T-cell (primary cell): Measurements from ENCODE around the gene ARRDC3. TPM values are rescaled to one million over a fixed set of nuclear protein-coding genes. Genes with fewer than 3 reads are reported as not detected.

ENCODE experiments used
- ATAC-seq, 4 experiments: fragments of 200-7000 bp in 3 of 4; fragments of 150-1000 bp in 1 of 4; cut with Tn5 transposase; replicated peaks in 1 of 4; 1 replicate in 3 of 4; 2 replicates in 1 of 4; pipeline ENCODE4 v1.10.0; 2021; ENCODE audit warnings: moderate library complexity in 3 of 4, mild to moderate bottlenecking in 2 of 4, moderate number of reproducible peaks in 1 of 4
- CTCF ChIA-PET, 2 donors: fragments of 300-600 bp; sonication (Branson Sonifier 250); formaldehyde crosslinking; loops; one replicate each; lab custom pipeline; 2022; ENCODE audit warnings: antibody characterized with exemption in 2 of 2; lab: Charles Lee
- POLR2A ChIA-PET, 2 donors: fragments of 300-600 bp; sonication (Branson Sonifier 250); formaldehyde crosslinking; loops; one replicate each; lab custom pipeline; 2022; ENCODE audit warnings: antibody characterized with exemption in 2 of 2; lab: Charles Lee
- DNase-seq, 35 experiments: peaks; one replicate each; pipeline versions ENCODE4 v3.0.0 to v3.0.0-alpha.2; 2013 to 2023
- H3K27ac ChIP-seq: one replicate; pipeline ENCODE4 v1.5.1; 2013; ENCODE audit warnings: low read length
- H3K27me3 ChIP-seq, 2 experiments: replicated peaks in 1 of 2; 1 replicate in 1 of 2; 2 replicates in 1 of 2; pipeline versions ENCODE4 v1.6.1 to v1.7.0; 2013; ENCODE audit warnings: low read length in 1 of 2, mixed read lengths in 1 of 2; ENCODE audit not compliant: control insufficient read depth in 2 of 2, insufficient read depth in 2 of 2; ENCODE audit errors: extremely low read depth in 1 of 2
- H3K36me3 ChIP-seq, 2 donors: 1 replicate in 1 of 2; 2 replicates in 1 of 2; pipeline versions ENCODE4 v1.6.1 to v1.7.0; 2013; ENCODE audit warnings: low read length in 1 of 2; ENCODE audit not compliant: control insufficient read depth in 2 of 2, insufficient read depth in 1 of 2; ENCODE audit errors: extremely low read depth in 1 of 2
- H3K4me1 ChIP-seq, 2 experiments: 1 replicate in 1 of 2; 2 replicates in 1 of 2; pipeline versions ENCODE4 v1.6.1 to v1.7.0; 2013; ENCODE audit warnings: low read length in 2 of 2, mixed read lengths in 1 of 2; ENCODE audit not compliant: insufficient read depth in 2 of 2, control insufficient read depth in 1 of 2; ENCODE audit errors: extremely low read depth in 1 of 2
- H3K4me3 ChIP-seq, 2 donors: 1 replicate in 1 of 2; 2 replicates in 1 of 2; pipeline versions ENCODE4 v1.5.1 to v1.7.0; 2013; ENCODE audit warnings: mild to moderate bottlenecking in 2 of 2, low read length in 1 of 2, moderate library complexity in 1 of 2; ENCODE audit not compliant: control insufficient read depth in 1 of 2; ENCODE audit errors: extremely low read depth in 1 of 2
- H3K9me3 ChIP-seq: 2 replicates; pipeline ENCODE4 v1.7.0; 2013
- H3K27ac Mint-ChIP-seq, 2 donors: one replicate each; pipeline ENCODE4 v1.8.0; 2020 to 2021; ENCODE audit warnings: mild to moderate bottlenecking in 2 of 2, mixed read lengths in 2 of 2
- H3K27me3 Mint-ChIP-seq, 2 donors: one replicate each; pipeline ENCODE4 v1.8.0; 2021 to 2022; ENCODE audit warnings: mixed read lengths in 2 of 2
- H3K36me3 Mint-ChIP-seq: one replicate; pipeline ENCODE4 v1.8.0; 2021; ENCODE audit warnings: mixed read lengths
- H3K4me1 Mint-ChIP-seq, 3 donors: one replicate each; pipeline ENCODE4 v1.8.0; 2020 to 2022; ENCODE audit warnings: mixed read lengths in 3 of 3, mild to moderate bottlenecking in 1 of 3
- H3K4me3 Mint-ChIP-seq, 3 donors: one replicate each; pipeline ENCODE4 v1.8.0; 2020 to 2022; ENCODE audit warnings: mild to moderate bottlenecking in 3 of 3, mixed read lengths in 3 of 3, moderate library complexity in 3 of 3
- H3K9me3 Mint-ChIP-seq, 3 donors: one replicate each; pipeline ENCODE4 v1.8.0; 2020 to 2022; ENCODE audit warnings: mixed read lengths in 3 of 3
- WGBS: methylation state at CpG from one replicate; pipeline ENCODE4 v1.1.5; 2013; ENCODE audit warnings: missing lambda C conversion rate; ENCODE audit not compliant: insufficient coverage; 5-methylcytosine and 5-hydroxymethylcytosine counted together
- total RNA-seq, 35 experiments: library from RNA in 6 of 35; stranded (reverse) in 6 of 35; fragments of 120-200 nt in 1 of 35; gene quantifications; one replicate each; pipeline versions ENCODE4 v1.2.1 to v1.2.4 and lab custom pipeline; 2013 to 2026

The ARRDC3 gene
- total RNA-seq, 5 donors from 2014 or later (not counting 1 experiment from before 2014, with no cell fraction given) = 107 to 219 (median 127) TPM

- 0% methylated on average over 1 of the region's 12 CpGs for WGBS
- Histone ChIP-seq H3K9me3 (no peaks in the 10 kb centered on the region), H3K4me3 (peak overlapping the region; percentile 60 to 89), H3K27ac (peak overlapping the region; percentile 95), H3K36me3 (peaks cover 0 to 20% of the 10 kb centered on the region in 2 donors), H3K27me3 (no peaks in the 10 kb centered on the region), H3K4me1 (peaks cover 12 to 17% of the 10 kb centered on the region in 2 experiments)
- DNase-seq = peak in 1 of 35 experiments; percentile 19
- no peaks in the 10 kb centered on the region for H3K27me3 Mint-ChIP-seq
- H3K4me1 Mint-ChIP-seq = peaks cover 30 to 46% (median 45%) of the 10 kb centered on the region in 3 donors
- CTCF ChIA-PET = interaction anchor here in 1 of 2 donors (0.8 to 1.7 kb wide), 3 partner anchors 13 to 153 kb away, joined by 3 to 5 read pairs (median 3); no protein-coding TSS in a partner anchor
- H3K36me3 Mint-ChIP-seq = peaks cover 38% of the 10 kb centered on the region
- peak overlapping the region; percentile 99 to 100 for H3K27ac Mint-ChIP-seq
- POLR2A ChIA-PET = interaction anchor here (0.6 to 2.1 kb wide), 7 partner anchors 9 to 68 kb away, joined by 3 to 7 read pairs (median 4); no protein-coding TSS in a partner anchor
- peak overlapping the region; percentile 91 to 96 (median 92) for H3K4me3 Mint-ChIP-seq
- H3K9me3 Mint-ChIP-seq = no peaks in the 10 kb centered on the region
- no peak for ATAC-seq
These were observed 3.7 kb downstream of the ARRDC3 start for GRCh38 chr5:91379246-91379913.

GRCh38 chr5:91378752-91379211 is 4.3 kb downstream of the ARRDC3 start:
- no CpG with 5 or more reads among the region's 5 CpGs for WGBS
- CTCF ChIA-PET = interaction anchor here (0.6 to 1.7 kb wide), 5 partner anchors 12 to 153 kb away, joined by 3 to 6 read pairs (median 3); no protein-coding TSS in a partner anchor
- Histone ChIP-seq H3K9me3 (no peaks in the 10 kb centered on the region), H3K27me3 (no peaks in the 10 kb centered on the region), H3K4me1 (peaks cover 6 to 11% of the 10 kb centered on the region in 2 experiments), H3K27ac (peak overlapping the region; percentile 95), H3K4me3 (no peak overlapping the region), H3K36me3 (peaks cover 0 to 24% of the 10 kb centered on the region in 2 donors)
- no peaks in the 10 kb centered on the region for H3K9me3 Mint-ChIP-seq
- H3K4me1 Mint-ChIP-seq = peaks cover 29 to 45% (median 42%) of the 10 kb centered on the region in 3 donors
- no peak for ATAC-seq
- POLR2A ChIA-PET = interaction anchor here (0.6 to 1.6 kb wide), 5 partner anchors 9 to 67 kb away, joined by 3 read pairs; no protein-coding TSS in a partner anchor
- H3K4me3 Mint-ChIP-seq = peak overlapping the region; percentile 91 to 96 (median 92)
- peak overlapping the region; percentile 80 to 100 for H3K27ac Mint-ChIP-seq
- H3K36me3 Mint-ChIP-seq = peaks cover 41% of the 10 kb centered on the region
- peak in 1 of 35 experiments; percentile 11 for DNase-seq
- H3K27me3 Mint-ChIP-seq = no peaks in the 10 kb centered on the region

- peaks cover 41 to 71% (median 66%) of the 10 kb centered on the region in 3 donors for H3K4me1 Mint-ChIP-seq
- H3K27ac ChIP-seq = peak overlapping the region; percentile 21
- POLR2A ChIA-PET = interaction anchor here (1.6 to 1.9 kb wide), 2 partner anchors 8 to 9 kb away, joined by 4 to 9 read pairs; partner anchors contain the start of gene ARRDC3 (in 2 of the 2)
- H3K27me3 ChIP-seq = no peaks in the 10 kb centered on the region
- H3K4me3 Mint-ChIP-seq = no peak overlapping the region
- CTCF ChIA-PET = interaction anchor here in 1 of 2 donors (0.6 to 2.8 kb wide), 2 partner anchors 10 to 15 kb away, joined by 3 to 19 read pairs; no protein-coding TSS in a partner anchor
- peaks cover 4 to 7% of the 10 kb centered on the region in 2 experiments for H3K4me1 ChIP-seq
- DNase-seq = no peak
- H3K27me3 Mint-ChIP-seq = no peaks in the 10 kb centered on the region
- ATAC-seq = no peak
- H3K36me3 Mint-ChIP-seq = peaks cover 65% of the 10 kb centered on the region
- no peaks in the 10 kb centered on the region for H3K9me3 ChIP-seq
- peak overlapping the region; percentile 59 to 76 for H3K27ac Mint-ChIP-seq
- peaks cover 0 to 60% of the 10 kb centered on the region in 2 donors for H3K36me3 ChIP-seq
- H3K4me3 ChIP-seq = no peak overlapping the region
- H3K9me3 Mint-ChIP-seq = no peaks in the 10 kb centered on the region
- no CpG with 5 or more reads among the region's 6 CpGs for WGBS
These were observed 8.1 kb downstream of the ARRDC3 start for GRCh38 chr5:91374893-91375520.

- Mint-ChIP-seq H3K27ac (peak overlapping the region; percentile 46 to 76), H3K27me3 (no peaks in the 10 kb centered on the region), H3K36me3 (peaks cover 65% of the 10 kb centered on the region), H3K4me3 (no peak overlapping the region), H3K4me1 (peaks cover 42 to 71% (median 64%) of the 10 kb centered on the region in 3 donors), H3K9me3 (no peaks in the 10 kb centered on the region)
- Histone ChIP-seq H3K9me3 (no peaks in the 10 kb centered on the region), H3K27me3 (no peaks in the 10 kb centered on the region), H3K4me3 (no peak overlapping the region), H3K27ac (no peak overlapping the region), H3K36me3 (peaks cover 0 to 68% of the 10 kb centered on the region in 2 donors), H3K4me1 (peaks cover 0 to 7% of the 10 kb centered on the region in 2 experiments)
- CTCF ChIA-PET = interaction anchor here (0.8 to 2.8 kb wide), 4 partner anchors 11 to 154 kb away, joined by 3 to 19 read pairs (median 6); no protein-coding TSS in a partner anchor
- POLR2A ChIA-PET = no interaction called here
- WGBS = no CpG with 5 or more reads among the region's 5 CpGs
- ATAC-seq = no peak
- DNase-seq = no peak
These were observed 9.5 kb downstream of the ARRDC3 start for GRCh38 chr5:91373600-91373999.

- peaks cover 39 to 73% (median 66%) of the 10 kb centered on the region in 3 donors for H3K4me1 Mint-ChIP-seq
These were observed 10.1 kb downstream of the ARRDC3 start for GRCh38 chr5:91373006-91373405.

More at GRCh38 chr5:91373006-91373405, 10.1 kb downstream of the ARRDC3 start:
- H3K4me1 ChIP-seq = peaks cover 0 to 7% of the 10 kb centered on the region in 2 experiments
- ChIA-PET CTCF (interaction anchor here (0.9 to 5.6 kb wide), 6 partner anchors 10 to 147 kb away, joined by 3 to 36 read pairs (median 4); partner anchors contain the start of gene ARRDC3 (in 1 of the 2)), POLR2A (interaction anchor here in 1 of 2 donors (0.5 to 1.1 kb wide), 3 partner anchors 13 to 89 kb away, joined by 3 read pairs; no protein-coding TSS in a partner anchor)
- H3K27ac ChIP-seq = peak overlapping the region; percentile 25
- Mint-ChIP-seq H3K27me3 (no peaks in the 10 kb centered on the region), H3K4me3 (no peak overlapping the region), H3K27ac (peak overlapping the region; percentile 76 to 86), H3K9me3 (no peaks in the 10 kb centered on the region), H3K36me3 (peaks cover 70% of the 10 kb centered on the region)
- ATAC-seq (no peak), DNase-seq (no peak)
- H3K9me3 ChIP-seq = no peaks in the 10 kb centered on the region
- no CpG with 5 or more reads among the region's 1 CpG for WGBS
- H3K4me3 ChIP-seq = no peak overlapping the region
- H3K36me3 ChIP-seq = peaks cover 0 to 71% of the 10 kb centered on the region in 2 donors
- H3K27me3 ChIP-seq = no peaks in the 10 kb centered on the region
